HG03439 (cell line): ENCODE data around the gene FRY.

ENCODE experiments used
- ATAC-seq: cut with Tn5 transposase; IDR thresholded peaks from one replicate; pipeline ENCODE4 v1.9.1; 2021; ENCODE audit warnings: mild to moderate bottlenecking, moderate library complexity; ENCODE audit not compliant: unreplicated experiment

The FRY gene

DNA sequence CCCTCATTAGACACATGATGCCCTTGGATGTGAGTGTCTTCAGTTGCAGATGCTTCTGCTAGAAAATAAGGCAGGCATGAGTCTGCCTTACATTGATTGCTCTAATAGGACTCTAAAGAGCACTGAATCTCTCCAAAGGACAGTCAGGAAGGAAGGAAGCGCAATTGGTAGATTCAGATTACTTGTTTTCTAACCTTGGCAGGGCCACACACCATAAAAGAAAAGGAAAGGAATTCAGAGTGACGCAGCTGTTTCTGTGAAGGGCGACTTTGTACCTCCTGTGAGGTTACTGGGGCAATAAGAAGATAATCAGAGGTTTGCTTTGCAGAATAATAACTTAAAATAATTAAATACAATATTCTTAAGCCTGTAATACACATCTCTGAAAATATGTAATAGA is 48.0 kb downstream of the FRY start:
- ATAC-seq: no peak

DNA sequence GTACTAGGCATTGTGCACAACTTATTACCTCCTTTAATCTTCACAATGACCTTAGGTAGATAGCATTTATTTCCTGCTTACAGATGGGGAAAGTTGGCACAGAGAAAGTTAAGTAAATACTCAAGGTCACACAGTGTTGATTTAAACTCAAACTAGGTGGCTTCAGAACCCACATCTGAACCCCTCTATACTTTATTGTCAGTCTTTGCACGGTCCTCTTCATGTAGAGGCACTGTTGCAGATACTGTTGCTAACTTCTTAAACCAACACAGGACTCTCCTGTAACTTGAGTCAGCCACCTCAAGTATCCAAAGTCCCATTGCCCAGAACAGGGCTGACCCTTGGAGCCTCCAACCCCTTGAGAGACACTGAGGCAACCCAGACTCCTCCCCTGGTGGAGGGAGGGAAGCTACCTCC is 48.8 kb downstream of the FRY start:
- no peak for ATAC-seq

DNA sequence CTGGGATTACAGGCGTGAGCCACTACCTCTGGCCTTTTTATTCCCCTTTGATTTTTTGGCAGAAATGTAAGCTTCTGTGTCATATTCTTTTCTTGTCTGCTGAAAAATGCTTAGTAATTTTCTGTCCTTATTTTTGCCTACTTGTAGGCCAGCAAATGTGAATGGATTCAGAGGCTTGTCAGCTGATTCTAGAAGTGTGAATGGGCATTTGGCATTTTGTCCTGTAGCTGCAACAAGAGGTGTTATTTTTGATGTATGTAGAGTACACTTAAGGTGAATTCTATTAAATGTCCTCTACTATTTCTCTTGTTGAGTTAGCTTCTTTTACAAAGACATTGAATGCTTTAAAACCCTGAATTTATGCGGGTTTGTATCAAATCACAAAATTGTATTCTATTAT is 50.0 kb downstream of the FRY start:
- no peak for ATAC-seq

GRCh38 chr13:32086366-32086765 is 54.8 kb downstream of the FRY start:
- no peak for ATAC-seq

GRCh38 chr13:32086791-32087441 is 55.3 kb downstream of the FRY start:
- no peak for ATAC-seq

DNA sequence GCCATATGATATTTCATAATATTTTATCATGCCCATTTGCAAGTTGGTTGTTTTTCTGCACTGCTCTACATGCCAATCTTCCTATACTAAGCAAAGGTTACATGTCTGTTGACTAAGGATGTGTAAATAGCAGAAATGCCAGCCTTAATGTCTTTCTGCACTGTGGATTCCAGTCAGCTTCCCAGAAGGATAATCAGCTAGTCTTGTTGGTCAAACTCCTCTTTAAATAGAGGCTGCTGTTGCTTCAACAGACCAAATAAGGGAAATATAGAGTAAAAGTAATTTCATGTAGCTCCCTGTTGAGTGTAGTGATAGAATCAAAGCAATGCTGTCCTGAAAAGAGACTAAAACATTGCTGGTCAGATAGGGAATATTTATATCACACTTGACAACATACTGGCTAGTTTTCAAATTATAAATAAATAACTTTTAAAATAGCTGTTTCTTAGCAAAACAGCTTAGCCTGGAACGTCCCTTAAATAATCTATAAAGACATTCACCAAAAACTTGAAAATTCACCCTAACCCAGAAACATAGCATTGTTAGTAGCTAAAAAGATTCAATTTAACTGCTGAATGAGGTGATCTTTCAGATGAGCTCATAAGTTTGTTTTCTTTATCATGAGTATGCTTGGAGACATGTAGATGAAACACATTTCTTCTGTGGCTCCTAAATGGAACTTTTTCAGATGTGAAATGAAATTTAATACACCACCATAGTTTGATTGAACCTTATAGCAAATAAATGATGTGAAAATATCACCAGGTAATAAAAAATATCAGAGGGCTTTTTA is 56.6 kb downstream of the FRY start:
- no peak for ATAC-seq

DNA sequence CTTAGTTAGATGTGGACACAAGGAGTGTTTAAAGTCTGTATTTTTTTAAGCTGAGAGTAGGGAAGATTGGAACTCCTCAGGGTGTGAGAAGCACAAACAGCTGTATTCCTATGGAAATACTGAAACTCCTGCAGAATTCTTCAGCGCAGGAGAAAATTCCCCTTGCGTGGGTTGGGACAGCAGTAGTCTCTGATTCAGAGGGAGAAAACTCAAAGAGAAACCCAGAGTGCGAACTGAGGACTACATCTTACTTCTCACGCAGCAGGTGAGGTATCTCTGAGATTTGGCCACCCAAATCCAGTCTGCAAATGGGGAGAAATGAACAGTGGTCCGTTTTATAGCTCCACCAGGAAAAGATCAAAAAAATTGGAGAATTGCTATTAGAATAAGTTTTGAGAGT is 60.9 kb downstream of the FRY start:
- ATAC-seq: no peak

GRCh38 chr13:32093006-32093405 is 61.4 kb downstream of the FRY start:
- no peak for ATAC-seq

- ATAC-seq: no peak
Observed at GRCh38 chr13:32098272-32098671, 66.7 kb downstream of the FRY start.

- no peak for ATAC-seq
Observed at GRCh38 chr13:32105653-32106313, 74.2 kb downstream of the FRY start.

DNA sequence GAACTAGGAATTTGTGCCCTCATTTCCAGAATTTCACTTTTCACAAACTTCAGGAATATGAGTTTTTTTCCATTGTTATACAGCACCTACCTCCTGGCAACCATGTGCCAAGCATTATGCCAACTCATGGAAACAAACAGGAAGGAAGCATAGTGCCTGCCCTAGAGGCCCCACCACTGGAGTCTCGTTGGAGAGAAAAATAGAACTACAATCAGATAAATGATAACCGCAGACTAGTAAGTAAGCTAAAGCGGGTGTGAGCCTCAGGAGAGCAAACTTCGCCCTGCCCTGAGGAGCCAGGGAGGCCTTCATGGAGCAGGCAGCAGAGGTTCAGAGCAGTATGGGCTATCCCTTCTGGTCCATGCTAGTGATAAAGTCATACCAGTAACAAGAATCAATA is 75.9 kb downstream of the FRY start:
- ATAC-seq: no peak

DNA sequence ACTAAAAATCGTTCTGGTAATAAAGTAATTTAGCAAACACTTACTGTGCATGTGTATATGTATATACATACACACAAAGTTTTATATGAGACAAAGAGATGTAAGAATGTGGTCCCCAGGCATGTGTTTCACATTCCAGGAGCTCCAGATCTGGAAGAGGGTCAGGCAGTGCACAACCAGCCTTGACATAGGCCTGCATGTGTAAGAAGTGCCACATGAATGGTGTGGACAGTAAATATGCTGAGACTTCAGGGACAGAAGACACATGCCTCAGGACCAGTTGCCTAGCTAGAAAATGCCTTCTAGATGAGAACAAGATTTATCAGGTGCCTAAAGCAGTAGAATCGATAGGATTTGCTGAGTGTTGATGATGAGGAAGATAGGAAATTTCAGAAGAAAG is 76.4 kb downstream of the FRY start:
- ATAC-seq: no peak

- no peak for ATAC-seq
Observed at GRCh38 chr13:32113532-32113931, 82.0 kb downstream of the FRY start.

- ATAC-seq: no peak
Observed at GRCh38 chr13:32114284-32114950, 82.8 kb downstream of the FRY start.

- ATAC-seq: no peak
Observed at GRCh38 chr13:32115066-32115465, 83.5 kb downstream of the FRY start.

DNA sequence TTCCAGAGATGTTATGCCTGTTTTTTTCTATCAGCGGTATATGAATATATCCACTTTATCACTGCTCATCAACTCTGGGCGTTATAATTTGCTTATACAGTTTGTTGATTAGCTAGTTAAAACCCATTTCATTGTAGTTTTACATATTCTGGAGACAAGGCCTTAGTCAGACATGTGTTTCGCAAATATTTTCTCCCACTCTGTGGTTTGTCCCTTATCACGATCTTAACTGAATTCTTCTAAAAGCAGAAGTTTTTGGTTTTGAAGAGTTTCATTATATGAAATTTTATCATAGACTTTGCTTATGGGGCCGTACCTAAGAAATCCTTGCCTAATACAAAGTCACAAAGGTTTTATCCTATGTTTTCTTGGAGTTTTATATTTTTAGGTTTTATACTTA is 84.6 kb downstream of the FRY start:
- no peak for ATAC-seq

GRCh38 chr13:32117001-32117400 is 85.4 kb downstream of the FRY start:
- ATAC-seq: no peak

DNA sequence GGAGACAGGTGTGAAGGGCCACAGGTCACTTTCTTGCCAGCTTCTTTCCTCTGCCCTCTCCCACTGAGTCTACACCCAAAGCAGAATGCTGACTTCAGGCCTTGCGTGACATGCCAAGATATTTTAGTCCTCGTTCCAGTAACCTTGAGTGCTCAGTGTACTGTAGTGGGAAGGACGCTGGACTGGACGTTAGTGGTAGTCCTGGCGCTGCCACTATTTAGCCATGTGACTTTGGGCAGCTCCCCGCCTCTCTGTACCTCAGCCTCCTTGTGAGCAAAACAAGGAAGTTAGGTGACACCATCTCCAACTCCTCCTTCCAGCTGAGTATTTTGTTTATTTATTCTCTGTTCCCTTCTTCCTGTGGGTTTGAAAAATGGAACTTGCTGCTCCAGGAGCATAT is 86.1 kb downstream of the FRY start:
- ATAC-seq: no peak

GRCh38 chr13:32121316-32121715 is 89.7 kb downstream of the FRY start:
- no peak for ATAC-seq

GRCh38 chr13:32124743-32125142 is 93.2 kb downstream of the FRY start:
- no peak for ATAC-seq

GRCh38 chr13:32125221-32125689 is 93.7 kb downstream of the FRY start:
- ATAC-seq: no peak
